Erythroblast (primary cell): ENCODE measurements around the gene BLVRB.
"Not testable (repeated sequence)": the region's sequence is repeated elsewhere in the genome, so short reads cannot be mapped to it uniquely, and the experiment has no call there.

Experiments
- DNase-seq, 2 experiments: peaks; one replicate each; lab custom pipeline; 2025; lab: John Stamatoyannopoulos, UW
- GATA1 ChIP-seq: IDR thresholded peaks from 2 replicates; pipeline ENCODE4 v1.6.1; 2011; ENCODE audit warnings: low read depth, mild to moderate bottlenecking, control low read depth, low read length, moderate library complexity
- POLR2A ChIP-seq: IDR thresholded peaks from 2 replicates; pipeline ENCODE4 v1.6.1; 2011; ENCODE audit warnings: mild to moderate bottlenecking, low read length

The BLVRB gene

GRCh38 chr19:40431698-40432097, 33.8 kb downstream of the BLVRB start:
- TF ChIP-seq POLR2A: no peak
- TF ChIP-seq GATA1: no peak
- DNase-seq: no peak

DNA sequence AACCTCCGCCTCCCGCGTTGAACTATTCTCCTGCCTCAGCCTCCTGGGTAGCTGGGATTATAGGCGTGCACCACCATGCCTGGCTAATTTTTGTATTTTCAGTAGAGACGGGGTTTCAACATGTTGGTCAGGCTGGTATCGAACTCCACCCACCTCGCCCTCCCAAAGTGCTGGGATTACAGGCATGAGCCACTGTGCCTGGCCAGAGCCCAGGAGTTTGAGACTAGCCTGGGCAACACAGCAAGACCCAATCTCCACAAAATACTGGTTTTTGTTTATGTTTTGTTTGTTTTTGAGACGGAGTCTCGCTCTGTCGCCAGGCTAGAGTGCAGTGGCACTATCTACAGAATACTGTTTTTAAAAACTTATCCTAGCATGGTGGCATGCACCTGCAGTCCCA, 35.3 kb downstream of the BLVRB start:
- DNase-seq: not testable (repeated sequence)

DNA sequence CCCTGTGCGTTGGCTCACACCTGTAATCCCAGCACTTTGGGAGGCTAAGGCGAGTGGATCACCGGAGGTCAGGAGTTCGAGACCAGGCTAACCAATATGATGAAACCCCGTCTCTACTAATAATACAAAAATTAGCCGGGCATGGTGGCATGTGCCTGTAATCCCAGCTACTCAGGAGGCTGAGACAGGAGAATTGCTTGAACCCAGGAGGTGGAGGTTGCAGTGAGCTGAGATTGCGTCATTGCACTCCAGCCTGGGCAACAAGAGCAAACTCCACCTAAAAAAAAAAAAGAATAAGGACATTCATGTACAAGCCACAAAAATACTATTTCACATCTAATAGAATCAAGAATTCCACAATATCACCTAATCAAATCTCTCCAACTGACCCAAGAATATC, 37.3 kb downstream of the BLVRB start:
- DNase-seq: not testable (repeated sequence)

DNA sequence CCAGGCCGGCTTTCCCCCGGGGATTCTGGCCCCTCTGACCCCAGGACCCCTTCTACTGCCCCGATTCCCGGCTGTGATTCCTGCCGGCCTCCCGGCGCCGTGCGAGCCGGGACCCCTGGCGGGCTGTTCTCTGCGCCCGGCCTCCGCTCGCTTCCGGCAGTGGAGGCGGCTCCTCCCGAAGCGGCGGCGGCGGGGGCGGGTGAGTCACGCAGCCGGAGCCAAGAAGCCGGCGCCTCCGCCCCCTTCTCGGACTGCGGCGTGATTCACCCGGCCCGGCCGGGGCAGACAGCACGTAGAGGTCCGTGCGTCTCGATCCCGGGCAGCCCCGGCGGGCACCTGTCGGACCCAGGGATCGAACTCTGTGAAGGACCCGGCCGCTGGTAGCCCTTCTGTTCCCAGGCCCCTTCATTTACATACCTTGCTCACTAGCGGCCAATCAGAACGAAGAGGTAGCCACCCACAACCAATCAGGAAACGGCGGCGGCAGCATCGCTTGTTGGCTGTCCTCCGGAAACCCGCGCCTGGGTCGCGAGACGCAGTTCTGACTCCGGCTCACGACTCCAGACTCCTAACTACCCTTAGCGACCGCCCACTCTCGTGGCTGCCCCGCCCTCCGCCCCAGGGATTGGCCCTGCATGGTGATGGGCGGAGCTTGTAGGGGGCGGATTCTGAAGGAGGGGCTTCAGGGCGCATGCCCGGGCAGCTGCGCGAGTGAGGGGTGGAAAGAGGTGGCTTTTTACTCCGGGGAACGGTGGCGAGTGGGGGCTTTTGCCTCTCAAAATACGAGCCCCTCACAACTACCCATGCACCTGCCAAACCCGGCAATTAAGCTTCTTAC, 39.9 kb downstream of the BLVRB start, which contains the start of gene SERTAD1:
Gene SERTAD1, minus strand, starts transcription at position 543 of the 838 bp plus-strand sequence. CDS start 2,446 bp downstream, outside the sequence.
- TF ChIP-seq GATA1 (no peak), POLR2A (peak; percentile 97)

DNA sequence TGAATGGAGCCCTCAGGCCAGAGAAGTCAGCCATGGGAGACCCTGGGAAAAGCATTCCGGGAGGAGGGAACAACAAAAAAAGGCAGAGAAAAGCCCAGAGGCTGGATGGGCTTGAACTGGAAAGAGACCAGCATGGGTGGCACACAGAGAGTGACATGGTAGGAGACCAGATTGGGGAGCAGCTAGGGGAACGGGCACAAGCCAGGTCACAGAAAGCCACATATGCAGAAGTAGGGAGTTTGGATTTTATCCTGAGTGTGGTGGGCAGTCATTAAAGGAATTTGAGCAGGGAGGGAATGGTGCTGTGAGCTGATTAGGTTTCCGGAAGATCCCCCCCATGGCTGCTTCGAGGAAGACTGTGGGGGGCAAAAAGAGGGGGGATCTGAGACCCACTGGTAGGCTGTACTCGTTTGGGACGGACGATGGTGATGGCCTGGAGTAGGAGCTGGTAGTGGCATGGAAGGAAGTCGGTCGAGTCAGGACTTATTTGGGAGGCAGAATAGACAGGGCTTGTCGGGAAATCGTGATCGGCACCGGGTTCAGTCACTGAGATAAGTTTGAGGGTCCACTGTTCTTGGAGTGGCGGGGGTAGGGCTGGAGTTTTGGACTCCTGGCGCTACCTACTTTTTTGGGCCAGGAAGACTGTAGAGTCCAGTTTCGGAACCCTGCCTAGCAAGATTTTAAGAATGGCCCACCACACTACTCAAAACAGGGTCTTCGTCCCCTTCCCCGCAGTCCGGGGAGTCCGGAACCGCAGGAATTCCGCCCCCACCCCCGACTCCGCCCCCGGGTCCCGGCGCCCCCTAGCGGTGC, 40.7 kb downstream of the BLVRB start:
- DNase-seq: peak; percentile 58 to 70
- TF ChIP-seq GATA1 (no peak), POLR2A (no peak)

More for the DNA sequence above, 39.9 kb downstream of the BLVRB start, which contains the start of gene SERTAD1:
- DNase-seq: peak; percentile 99 to 100

DNA sequence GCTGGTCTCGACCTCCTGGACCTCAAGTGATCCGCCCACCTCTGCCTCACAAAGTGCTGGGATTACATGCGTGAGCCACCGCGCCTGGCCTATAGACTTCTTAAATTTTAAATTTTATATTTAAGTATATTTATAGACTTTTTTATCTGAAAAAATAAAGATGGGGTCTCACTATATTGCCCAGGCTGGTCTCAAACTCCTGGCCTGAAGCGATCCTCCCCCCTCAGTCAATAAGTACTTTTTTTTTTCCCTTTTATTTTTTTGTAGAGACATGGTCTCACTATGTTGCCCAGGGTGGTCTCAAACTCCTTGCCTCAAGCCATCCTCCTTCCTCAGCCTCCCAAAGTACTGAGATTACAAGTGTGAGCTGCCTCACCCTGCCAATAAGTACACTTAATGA, 41.6 kb downstream of the BLVRB start:
- TF ChIP-seq GATA1 (no peak), POLR2A (no peak)
- DNase-seq: no peak

DNA sequence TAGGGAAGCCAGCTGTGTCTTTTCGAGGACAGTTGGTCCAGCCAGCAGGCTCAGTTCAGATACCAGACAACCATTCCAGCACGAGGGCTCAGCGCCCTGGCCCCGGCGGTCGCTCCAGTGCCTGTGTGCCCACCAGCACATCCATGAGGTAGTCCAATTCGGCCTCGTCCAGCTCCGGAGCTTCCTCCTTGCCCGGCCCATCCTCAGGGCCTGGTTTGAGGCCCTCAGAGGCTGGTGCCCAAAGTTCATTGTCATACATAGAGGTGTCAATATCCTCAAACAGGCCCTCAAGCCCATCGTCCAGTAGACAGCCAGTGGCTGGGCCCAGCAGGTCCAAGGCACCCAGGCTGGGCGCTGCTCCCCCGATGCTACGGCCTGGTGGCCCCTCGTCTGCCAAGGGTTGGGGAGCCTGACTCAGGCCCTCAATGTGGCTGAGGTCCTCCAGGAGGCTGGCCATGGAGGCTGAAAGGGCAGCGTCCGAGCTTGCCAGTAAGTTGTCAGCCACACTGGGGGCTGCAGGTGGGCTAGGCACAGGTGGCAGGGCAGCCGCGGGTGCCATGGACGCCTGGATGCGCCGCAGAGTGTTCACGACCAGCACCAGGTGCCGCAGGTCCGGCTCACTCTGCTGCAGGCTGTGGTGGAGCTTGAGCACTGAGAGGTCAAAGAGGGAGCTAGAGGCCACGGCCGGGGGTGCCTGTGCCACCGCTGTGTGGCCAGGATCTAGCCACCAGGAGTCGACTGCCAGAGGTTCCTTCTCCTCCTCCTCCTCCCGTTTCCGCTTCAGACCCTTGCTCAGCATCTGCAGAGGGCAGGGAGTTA, 42.6 kb downstream of the BLVRB start:
- no peak for TF ChIP-seq POLR2A
- TF ChIP-seq GATA1: no peak
- no peak for DNase-seq

DNA sequence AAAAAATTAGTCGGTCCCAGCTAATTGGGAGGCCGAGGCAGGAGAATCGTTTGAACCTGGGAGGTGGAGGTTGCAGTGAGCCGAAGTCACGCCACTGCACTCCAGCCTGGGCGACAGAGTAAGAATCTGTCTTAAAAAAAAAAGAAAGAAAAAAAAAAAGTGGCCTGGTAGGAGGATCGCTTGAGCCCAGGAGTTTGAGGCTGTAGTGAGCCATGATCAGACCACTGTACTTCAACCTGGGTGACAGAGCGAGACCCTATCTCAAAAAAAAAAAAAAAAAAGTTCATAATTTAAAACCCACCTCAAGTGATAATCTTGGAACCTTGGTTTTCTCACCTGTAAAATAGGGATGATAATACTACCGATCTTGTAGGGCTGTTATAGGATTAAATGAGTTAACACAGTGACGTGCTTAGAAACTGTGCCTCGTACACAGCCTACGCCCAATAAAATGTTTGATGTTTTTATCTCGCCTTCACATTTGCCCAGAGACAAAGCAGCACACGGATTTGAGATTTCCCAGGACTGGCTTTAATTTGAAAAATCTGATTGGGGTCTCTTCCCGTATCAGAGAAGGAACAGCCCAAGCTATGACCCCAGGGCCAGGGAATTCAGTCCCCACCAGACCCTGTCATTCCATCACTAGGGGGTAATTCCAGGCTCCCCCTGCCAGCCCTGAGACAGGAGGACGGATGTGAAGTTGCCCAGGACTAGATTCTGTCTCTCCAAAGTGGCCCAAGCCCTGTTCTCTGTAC, 43.4 kb downstream of the BLVRB start:
- no peak for DNase-seq
- no peak for TF ChIP-seq POLR2A
- TF ChIP-seq GATA1: no peak

GRCh38 chr19:40420766-40421765, 44.5 kb downstream of the BLVRB start:
- DNase-seq: peak; percentile 86 to 91
- TF ChIP-seq GATA1: no peak
- TF ChIP-seq POLR2A: peak; percentile 71

DNA sequence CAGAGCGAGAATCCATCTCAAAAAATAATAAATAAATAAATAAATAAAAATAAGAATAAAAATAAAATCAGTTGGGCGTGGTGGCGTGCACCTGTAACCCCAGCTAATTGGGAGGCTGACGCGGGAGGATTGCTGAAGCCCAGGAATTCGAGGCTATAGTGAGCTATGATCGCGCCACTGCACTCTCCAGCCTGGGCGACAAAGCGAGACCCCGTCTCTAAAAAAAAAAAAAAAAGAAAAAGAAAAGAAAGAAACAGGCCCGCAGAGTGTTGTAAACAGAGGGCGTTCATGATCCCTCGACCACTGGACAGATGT, 45.1 kb downstream of the BLVRB start:
- DNase-seq: no peak
- TF ChIP-seq POLR2A: no peak
- no peak for TF ChIP-seq GATA1

- TF ChIP-seq POLR2A (no peak), GATA1 (no peak)
- no peak for DNase-seq
Observed at GRCh38 chr19:40419780-40420179, 45.8 kb downstream of the BLVRB start.

DNA sequence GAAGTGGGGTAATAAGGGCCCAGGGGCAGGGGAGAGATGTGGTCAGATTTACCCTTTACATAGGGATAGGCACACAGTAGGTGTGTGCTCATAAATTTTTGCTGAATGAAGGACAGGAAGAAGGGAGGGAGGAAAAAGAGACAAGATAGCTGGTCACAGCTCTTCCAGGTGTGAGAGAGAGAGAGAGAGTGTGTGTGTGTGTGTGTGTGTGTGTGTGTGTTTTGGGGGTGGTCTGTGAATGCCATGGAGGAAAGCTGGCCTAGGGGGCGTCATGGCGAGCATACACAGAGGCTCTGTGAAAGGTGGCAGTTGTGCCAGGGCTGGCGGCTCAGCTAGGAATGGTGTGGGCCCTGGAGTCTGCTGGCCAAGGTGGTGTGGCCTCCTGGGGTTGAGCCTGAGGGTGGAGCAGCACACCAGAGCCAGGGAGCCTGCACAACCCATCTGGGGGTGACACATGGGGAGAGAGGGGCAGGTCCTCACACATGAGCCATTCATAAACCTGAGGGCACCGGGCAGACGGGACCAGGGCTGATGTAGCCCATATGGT, 46.4 kb downstream of the BLVRB start:
- no peak for DNase-seq
- no peak for TF ChIP-seq GATA1
- no peak for TF ChIP-seq POLR2A
